ENCODE data around the gene POLDIP2.
A peak's percentile ranks its signal among the peaks of the same experiment; 100 is the strongest.

POLDIP2 gene

GRCh38 chr17:28327031-28327607, 30.2 kb downstream of the POLDIP2 start:
- Histone ChIP-seq H3K9me3 (ENCODE audit: control insufficient read depth in 2 of 2, low read length in 2 of 2) (no peaks in the 10 kb centered on the region), H3K36me3 (ENCODE audit: control insufficient read depth in 2 of 2, insufficient read depth in 2 of 2, low read length in 2 of 2) (peaks cover 24 to 29% of the 10 kb centered on the region in 2 donors), H3K27me3 (ENCODE audit: control insufficient read depth in 1 of 2, insufficient read depth in 2 of 2, low read length in 2 of 2) (no peaks in the 10 kb centered on the region), H3K4me1 (ENCODE audit: control insufficient read depth, insufficient read depth, low read length) (no peaks in the 10 kb centered on the region), H3K4me3 (ENCODE audit: low read length in 2 of 2) (no peak overlapping the region), H3K9ac (ENCODE audit: low read length in 2 of 2) (no peak overlapping the region), H3K27ac (ENCODE audit: low read length) (no peak overlapping the region)

GRCh38 chr17:28326114-28326513, 31.2 kb downstream of the POLDIP2 start:
- H3K27ac ChIP-seq (ENCODE audit: low read length) = no peak overlapping the region

GRCh38 chr17:28325211-28325610, 32.1 kb downstream of the POLDIP2 start:
- Histone ChIP-seq H3K36me3 (ENCODE audit: control insufficient read depth in 2 of 2, insufficient read depth in 2 of 2, low read length in 2 of 2) (peaks cover 13 to 19% of the 10 kb centered on the region in 2 donors), H3K4me1 (ENCODE audit: control insufficient read depth, insufficient read depth, low read length) (peaks cover under 1% of the 10 kb centered on the region), H3K27me3 (ENCODE audit: control insufficient read depth in 1 of 2, insufficient read depth in 2 of 2, low read length in 2 of 2) (no peaks in the 10 kb centered on the region), H3K9ac (ENCODE audit: low read length in 2 of 2) (no peak overlapping the region), H3K9me3 (ENCODE audit: control insufficient read depth in 2 of 2, low read length in 2 of 2) (no peaks in the 10 kb centered on the region), H3K4me3 (ENCODE audit: low read length in 2 of 2) (no peak overlapping the region), H3K27ac (ENCODE audit: low read length) (no peak overlapping the region)

More at GRCh38 chr17:28326114-28326513, 31.2 kb downstream of the POLDIP2 start:
- H3K9ac ChIP-seq (ENCODE audit: low read length in 2 of 2) = no peak overlapping the region
- H3K36me3 ChIP-seq (ENCODE audit: control insufficient read depth in 2 of 2, insufficient read depth in 2 of 2, low read length in 2 of 2) = peaks cover 14 to 19% of the 10 kb centered on the region in 2 donors
- no peaks in the 10 kb centered on the region for H3K9me3 ChIP-seq (ENCODE audit: control insufficient read depth in 2 of 2, low read length in 2 of 2)
- no peaks in the 10 kb centered on the region for H3K4me1 ChIP-seq (ENCODE audit: control insufficient read depth, insufficient read depth, low read length)
- no peak overlapping the region for H3K4me3 ChIP-seq (ENCODE audit: low read length in 2 of 2)
- H3K27me3 ChIP-seq (ENCODE audit: control insufficient read depth in 1 of 2, insufficient read depth in 2 of 2, low read length in 2 of 2) = no peaks in the 10 kb centered on the region

DNA sequence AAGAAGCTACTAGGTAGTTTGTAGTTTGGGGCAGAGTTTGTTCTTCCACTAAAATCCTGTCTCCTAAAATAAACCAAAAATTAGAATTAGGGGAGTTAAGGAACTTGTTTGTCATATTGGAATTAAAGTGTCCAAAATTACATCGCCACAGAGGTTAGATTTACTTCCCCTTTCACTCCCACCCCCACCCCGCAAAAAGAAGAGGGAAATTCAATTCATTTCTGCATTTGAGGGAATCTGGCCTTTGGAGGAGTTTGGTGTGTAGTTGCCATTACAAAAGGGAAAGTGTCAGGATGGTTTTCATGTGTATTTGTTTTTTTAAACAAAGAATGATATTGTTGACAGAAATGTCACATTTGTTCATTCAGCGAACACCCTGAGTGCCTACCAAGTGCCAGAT, 32.5 kb downstream of the POLDIP2 start:
- H3K4me1 ChIP-seq (ENCODE audit: control insufficient read depth, insufficient read depth, low read length) = peaks cover 4% of the 10 kb centered on the region
- no peak overlapping the region for H3K4me3 ChIP-seq (ENCODE audit: low read length in 2 of 2)
- no peaks in the 10 kb centered on the region for H3K27me3 ChIP-seq (ENCODE audit: control insufficient read depth in 1 of 2, insufficient read depth in 2 of 2, low read length in 2 of 2)
- peaks cover 13 to 19% of the 10 kb centered on the region in 2 donors for H3K36me3 ChIP-seq (ENCODE audit: control insufficient read depth in 2 of 2, insufficient read depth in 2 of 2, low read length in 2 of 2)
- no peak overlapping the region for H3K9ac ChIP-seq (ENCODE audit: low read length in 2 of 2)
- H3K9me3 ChIP-seq (ENCODE audit: control insufficient read depth in 2 of 2, low read length in 2 of 2) = no peaks in the 10 kb centered on the region
- H3K27ac ChIP-seq (ENCODE audit: low read length) = no peak overlapping the region

GRCh38 chr17:28324267-28324745, 33.0 kb downstream of the POLDIP2 start:
- Histone ChIP-seq H3K27me3 (ENCODE audit: control insufficient read depth in 1 of 2, insufficient read depth in 2 of 2, low read length in 2 of 2) (no peaks in the 10 kb centered on the region), H3K9me3 (ENCODE audit: control insufficient read depth in 2 of 2, low read length in 2 of 2) (no peaks in the 10 kb centered on the region), H3K4me1 (ENCODE audit: control insufficient read depth, insufficient read depth, low read length) (peaks cover 9% of the 10 kb centered on the region), H3K36me3 (ENCODE audit: control insufficient read depth in 2 of 2, insufficient read depth in 2 of 2, low read length in 2 of 2) (peaks cover 12 to 17% of the 10 kb centered on the region in 2 donors), H3K27ac (ENCODE audit: low read length) (no peak overlapping the region), H3K4me3 (ENCODE audit: low read length in 2 of 2) (no peak overlapping the region), H3K9ac (ENCODE audit: low read length in 2 of 2) (no peak overlapping the region)

- Histone ChIP-seq H3K9ac (ENCODE audit: low read length in 2 of 2) (no peak overlapping the region), H3K4me3 (ENCODE audit: low read length in 2 of 2) (peak overlapping the region in 1 of 2 donors; percentile 81), H3K4me1 (ENCODE audit: control insufficient read depth, insufficient read depth, low read length) (peaks cover 21% of the 10 kb centered on the region), H3K27ac (ENCODE audit: low read length) (no peak overlapping the region), H3K36me3 (ENCODE audit: control insufficient read depth in 2 of 2, insufficient read depth in 2 of 2, low read length in 2 of 2) (no peaks in the 10 kb centered on the region), H3K9me3 (ENCODE audit: control insufficient read depth in 2 of 2, low read length in 2 of 2) (no peaks in the 10 kb centered on the region), H3K27me3 (ENCODE audit: control insufficient read depth in 1 of 2, insufficient read depth in 2 of 2, low read length in 2 of 2) (no peaks in the 10 kb centered on the region)
Measured at GRCh38 chr17:28320215-28321061, 36.9 kb downstream of the POLDIP2 start.

DNA sequence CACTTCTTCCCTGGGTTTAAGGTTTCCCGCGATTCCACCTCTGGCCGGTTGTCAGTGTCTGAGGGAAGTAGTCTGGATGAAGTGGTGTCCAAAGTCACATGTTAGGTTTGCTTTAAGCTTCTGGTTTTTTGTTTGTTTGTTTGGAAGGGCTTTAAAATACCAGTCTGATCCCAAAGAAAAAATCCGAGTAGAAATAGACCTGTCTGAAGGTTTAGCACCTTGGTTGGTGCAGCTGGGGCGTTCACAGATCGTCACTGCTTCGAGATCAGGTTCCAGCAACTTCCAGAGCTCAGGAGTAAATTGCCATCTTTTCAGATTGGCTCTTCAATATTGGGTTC, 37.8 kb downstream of the POLDIP2 start:
- H3K27ac ChIP-seq (ENCODE audit: low read length) = peak overlapping the region; percentile 75
- peak overlapping the region; percentile 60 to 81 for H3K4me3 ChIP-seq (ENCODE audit: low read length in 2 of 2)
- H3K9ac ChIP-seq (ENCODE audit: low read length in 2 of 2) = peak overlapping the region; percentile 51 to 76
- no peaks in the 10 kb centered on the region for H3K9me3 ChIP-seq (ENCODE audit: control insufficient read depth in 2 of 2, low read length in 2 of 2)
- no peaks in the 10 kb centered on the region for H3K36me3 ChIP-seq (ENCODE audit: control insufficient read depth in 2 of 2, insufficient read depth in 2 of 2, low read length in 2 of 2)
- H3K27me3 ChIP-seq (ENCODE audit: control insufficient read depth in 1 of 2, insufficient read depth in 2 of 2, low read length in 2 of 2) = no peaks in the 10 kb centered on the region
- H3K4me1 ChIP-seq (ENCODE audit: control insufficient read depth, insufficient read depth, low read length) = peaks cover 21% of the 10 kb centered on the region

GRCh38 chr17:28318759-28319597, 38.3 kb downstream of the POLDIP2 start, which contains the start of gene TMEM97:
Gene TMEM97, plus strand, starts transcription at chr17:28319200. Its CDS starts 40 bp downstream, at chr17:28319240.
- H3K36me3 ChIP-seq (ENCODE audit: control insufficient read depth in 2 of 2, insufficient read depth in 2 of 2, low read length in 2 of 2) = no peaks in the 10 kb centered on the region
- H3K9ac ChIP-seq (ENCODE audit: low read length in 2 of 2) = peak within 1 kb of the TSS; percentile 51 to 76
- H3K4me3 ChIP-seq (ENCODE audit: low read length in 2 of 2) = peak within 1 kb of the TSS; percentile 73 to 81
- H3K27ac ChIP-seq (ENCODE audit: low read length) = peak within 1 kb of the TSS; percentile 75
- no peaks in the 10 kb centered on the region for H3K27me3 ChIP-seq (ENCODE audit: control insufficient read depth in 1 of 2, insufficient read depth in 2 of 2, low read length in 2 of 2)
- H3K9me3 ChIP-seq (ENCODE audit: control insufficient read depth in 2 of 2, low read length in 2 of 2) = no peaks in the 10 kb centered on the region
- H3K4me1 ChIP-seq (ENCODE audit: control insufficient read depth, insufficient read depth, low read length) = peaks cover 21% of the 10 kb centered on the region

- Histone ChIP-seq H3K9ac (ENCODE audit: low read length in 2 of 2) (peak overlapping the region; percentile 36 to 43), H3K36me3 (ENCODE audit: control insufficient read depth in 2 of 2, insufficient read depth in 2 of 2, low read length in 2 of 2) (no peaks in the 10 kb centered on the region), H3K27me3 (ENCODE audit: control insufficient read depth in 1 of 2, insufficient read depth in 2 of 2, low read length in 2 of 2) (no peaks in the 10 kb centered on the region), H3K4me3 (ENCODE audit: low read length in 2 of 2) (peak overlapping the region; percentile 73 to 81), H3K4me1 (ENCODE audit: control insufficient read depth, insufficient read depth, low read length) (peaks cover 21% of the 10 kb centered on the region), H3K27ac (ENCODE audit: low read length) (no peak overlapping the region), H3K9me3 (ENCODE audit: control insufficient read depth in 2 of 2, low read length in 2 of 2) (no peaks in the 10 kb centered on the region)
Measured at GRCh38 chr17:28317966-28318758, 39.2 kb downstream of the POLDIP2 start.
